HepG2 (cell line): ENCODE measurements around the gene TCN1. TPM values are rescaled to one million over a fixed set of nuclear protein-coding genes. Genes with fewer than 3 reads are reported as not detected.
A peak's percentile ranks its signal among the peaks of the same experiment; 100 is the strongest.

Source experiments
- CBX1 ChIP-seq: IDR thresholded peaks from one replicate; pipeline ENCODE4 v1.6.1; 2016; ENCODE audit warnings: antibody characterized with exemption, low read depth
- CEBPG ChIP-seq: IDR thresholded peaks from 2 replicates; pipeline ENCODE4 v1.6.1; 2016
- ETV5 ChIP-seq: IDR thresholded peaks from 2 replicates; pipeline ENCODE4 v1.6.1; 2018; ENCODE audit warnings: missing biosample characterization, missing genetic modification reagents, inconsistent platforms, borderline replicate concordance
- GABPB1 ChIP-seq: IDR thresholded peaks from 2 replicates; pipeline ENCODE4 v1.6.1; 2016; ENCODE audit warnings: mild to moderate bottlenecking, missing genetic modification reagents, moderate library complexity, missing compliant biosample characterization
- GTF3A ChIP-seq: sonication (generic); formaldehyde crosslinking; conservative IDR thresholded peaks from 2 replicates; pipeline ENCODE4 v1.4.0; 2020; ENCODE audit warnings: mild to moderate bottlenecking, missing genetic modification reagents
- HIVEP1 ChIP-seq: sonication (generic); formaldehyde crosslinking; IDR thresholded peaks from 2 replicates; pipeline ENCODE4 v1.4.0; 2020; ENCODE audit warnings: mild to moderate bottlenecking, missing genetic modification reagents
- MED8 ChIP-seq: sonication (generic); formaldehyde crosslinking; IDR thresholded peaks from 2 replicates; pipeline ENCODE4 v1.8.1; 2023; ENCODE audit warnings: mild to moderate bottlenecking, missing genetic modification reagents; ENCODE audit not compliant: insufficient replicate concordance
- PCBP1 ChIP-seq: fragments of 200-400 bp; formaldehyde crosslinking; IDR thresholded peaks from 2 replicates; pipeline ENCODE4 v1.6.1; 2017; ENCODE audit warnings: mild to moderate bottlenecking, low read depth, low read length, borderline replicate concordance
- SKI ChIP-seq: fragments of 450-650 bp; IDR thresholded peaks from one replicate; pipeline ENCODE4 v1.6.1; 2018; ENCODE audit warnings: mild to moderate bottlenecking; ENCODE audit not compliant: partially characterized antibody
- SP4 ChIP-seq: sonication (generic); formaldehyde crosslinking; IDR thresholded peaks from 2 replicates; pipeline ENCODE4 v1.8.1; 2023; ENCODE audit warnings: mild to moderate bottlenecking, missing genetic modification reagents
- UBTF ChIP-seq: sonication (generic); formaldehyde crosslinking; IDR thresholded peaks from 2 replicates; pipeline ENCODE4 v1.4.0; 2020; ENCODE audit warnings: mild to moderate bottlenecking, missing genetic modification reagents
- ZNF350 ChIP-seq: sonication (generic); formaldehyde crosslinking; IDR thresholded peaks from 2 replicates; pipeline ENCODE4 v1.4.0; 2020; ENCODE audit warnings: mild to moderate bottlenecking, low read depth, missing genetic modification reagents, borderline replicate concordance
- ZNF615 ChIP-seq: sonication (generic); formaldehyde crosslinking; IDR thresholded peaks from 2 replicates; pipeline ENCODE4 v1.5.0; 2020; ENCODE audit warnings: mild to moderate bottlenecking, missing genetic modification reagents, borderline replicate concordance
- ZNF639 ChIP-seq: conservative IDR thresholded peaks from 2 replicates; pipeline ENCODE4 v1.6.1; 2018; ENCODE audit warnings: missing genetic modification reagents
- ZNF646 ChIP-seq: sonication (generic); formaldehyde crosslinking; IDR thresholded peaks from 2 replicates; pipeline ENCODE4 v1.9.0; 2021; ENCODE audit warnings: mild to moderate bottlenecking, missing genetic modification reagents
- ZSCAN12 ChIP-seq: sonication (generic); formaldehyde crosslinking; IDR thresholded peaks from 2 replicates; pipeline ENCODE4 v1.9.0; 2021; ENCODE audit warnings: mild to moderate bottlenecking, missing genetic modification reagents
- polyA plus RNA-seq, 8 experiments: library from polyadenylated mRNA; depleted of rRNA in 3 of 8; stranded (reverse) in 7 of 8; unstranded in 1 of 8; fragments of >200 nt; fragmentation: Illumina TruSeq in 4 of 8; extraction: Trizol in 4 of 8; gene quantifications; 2 replicates each; pipeline versions ENCODE4 v1.2.1 to v1.2.3, GENCODE V29; 2011 to 2016; ENCODE audit warnings: low read depth in 4 of 8, missing spikeins in 1 of 8, mixed read lengths in 1 of 8; ENCODE audit not compliant: insufficient read depth in 1 of 8
- total RNA-seq, 5 experiments: library from RNA; depleted of rRNA; stranded (reverse); fragments of >200 nt; fragmentation: Illumina TruSeq; extraction: Trizol; gene quantifications; 2 replicates each; pipeline ENCODE4 v1.2.3, GENCODE V29; 2016; ENCODE audit warnings: low read depth in 1 of 5
- TF ChIP-seq, protein P1 (sequence below): sonication (generic); formaldehyde crosslinking; IDR thresholded peaks from 2 replicates; pipeline ENCODE4 v1.4.0; 2020; ENCODE audit warnings: mild to moderate bottlenecking, missing genetic modification reagents

Gene TCN1
- total and polyA plus RNA-seq, 2 of the 13 experiments (the other 11 are each of a cell fraction or from before 2014, with no cell fraction given), result not detected

GRCh38 chr11:59810189-59810910 is 55.9 kb downstream of the TCN1 start, which contains the start of gene MRPL16 (continued):
- 0 out of 2 replicates have a peak, but pooled peaks have one; percentile 30 for TF ChIP-seq ZNF646
- no peak for TF ChIP-seq PCBP1
- peak; percentile 38; the same call in 1 of the 2 replicates for TF ChIP-seq GTF3A (CRISPR knock-in tag)
- TF ChIP-seq, protein P1, sequence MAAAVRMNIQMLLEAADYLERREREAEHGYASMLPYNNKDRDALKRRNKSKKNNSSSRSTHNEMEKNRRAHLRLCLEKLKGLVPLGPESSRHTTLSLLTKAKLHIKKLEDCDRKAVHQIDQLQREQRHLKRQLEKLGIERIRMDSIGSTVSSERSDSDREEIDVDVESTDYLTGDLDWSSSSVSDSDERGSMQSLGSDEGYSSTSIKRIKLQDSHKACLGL (CRISPR knock-in tag), result peak; percentile 54; the same call in 1 of the 2 replicates
- peak; percentile 65; the same call in 1 of the 2 replicates for TF ChIP-seq ZNF639
- TF ChIP-seq ETV5 (CRISPR knock-in tag), result peak; percentile 71
- peak; percentile 81 for TF ChIP-seq MED8 (CRISPR knock-in tag)
- TF ChIP-seq ZSCAN12 (CRISPR knock-in tag), result no peak
- TF ChIP-seq CEBPG (CRISPR knock-in tag), result peak; percentile 46; the same call in 1 of the 2 replicates
- TF ChIP-seq SKI, result peak; percentile 29
- TF ChIP-seq ZNF615, result peak; percentile 80; the same call in 1 of the 2 replicates
- peak; percentile 96 for TF ChIP-seq UBTF (CRISPR knock-in tag)
- TF ChIP-seq ZNF350 (CRISPR knock-in tag), result peak; percentile 92; the same call in 1 of the 2 replicates
- TF ChIP-seq CBX1, result peak; percentile 99
- peak; percentile 100 for TF ChIP-seq GABPB1 (CRISPR knock-in tag)
- TF ChIP-seq SP4 (CRISPR knock-in tag), result peak; percentile 77; the same call in 1 of the 2 replicates
- peak; percentile 11; the same call in 1 of the 2 replicates for TF ChIP-seq HIVEP1
